Activated T-helper 17 cell treated with anti-CD3 and anti-CD28 coated beads, Interleukin-2, amount 50 U/mL, for 72 hours (primary cell): ENCODE measurements around the gene CDH13. TPM values are rescaled to one million over a fixed set of nuclear protein-coding genes. Genes with fewer than 3 reads are reported as not detected.

Source experiments
- ATAC-seq: fragments of 150-1000 bp; cut with Tn5 transposase; replicated peaks from 2 replicates; pipeline ENCODE4 v1.10.0; 2021; ENCODE audit warnings: mild to moderate bottlenecking, moderate library complexity
- H3K27ac Mint-ChIP-seq: one replicate; pipeline ENCODE4 v1.8.0; 2022; ENCODE audit warnings: mixed read lengths
- H3K27me3 Mint-ChIP-seq: one replicate; pipeline ENCODE4 v1.8.0; 2022; ENCODE audit warnings: mixed read lengths
- H3K36me3 Mint-ChIP-seq: one replicate; pipeline ENCODE4 v1.8.0; 2022; ENCODE audit warnings: low read depth, mild to moderate bottlenecking, mixed read lengths
- H3K4me1 Mint-ChIP-seq: one replicate; pipeline ENCODE4 v1.8.0; 2022; ENCODE audit warnings: mixed read lengths
- H3K4me3 Mint-ChIP-seq: one replicate; pipeline ENCODE4 v1.8.0; 2022; ENCODE audit warnings: mild to moderate bottlenecking, mixed read lengths
- H3K9me3 Mint-ChIP-seq: one replicate; pipeline ENCODE4 v1.8.0; 2022; ENCODE audit warnings: mixed read lengths
- total RNA-seq, 2 donors: library from RNA; stranded (reverse); gene quantifications; one replicate each; pipeline ENCODE4 v1.2.3, GENCODE V29; 2022

CDH13 gene
- not detected for total RNA-seq

DNA sequence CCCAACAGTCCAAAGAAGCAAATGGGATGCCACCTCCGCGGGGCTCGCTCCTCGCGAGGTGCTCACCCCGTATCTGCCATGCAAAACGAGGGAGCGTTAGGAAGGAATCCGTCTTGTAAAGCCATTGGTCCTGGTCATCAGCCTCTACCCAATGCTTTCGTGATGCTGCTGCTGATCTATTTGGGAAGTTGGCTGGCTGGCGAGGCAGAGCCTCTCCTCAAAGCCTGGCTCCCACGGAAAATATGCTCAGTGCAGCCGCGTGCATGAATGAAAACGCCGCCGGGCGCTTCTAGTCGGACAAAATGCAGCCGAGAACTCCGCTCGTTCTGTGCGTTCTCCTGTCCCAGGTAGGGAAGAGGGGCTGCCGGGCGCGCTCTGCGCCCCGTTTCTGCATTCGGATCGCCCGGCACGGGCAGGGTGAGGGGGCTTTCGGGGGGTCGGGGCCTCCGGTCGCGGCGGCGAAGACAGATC lies at the start of gene CDH13:
Gene CDH13, plus strand, starts transcription at position 179 of the 471 bp plus-strand sequence.
- no peaks in the 10 kb centered on the region for H3K9me3 Mint-ChIP-seq
- H3K27ac Mint-ChIP-seq = no peak within 1 kb of the TSS
- H3K4me3 Mint-ChIP-seq = peak within 1 kb of the TSS; percentile 46
- H3K4me1 Mint-ChIP-seq = no peaks in the 10 kb centered on the region
- no peaks in the 10 kb centered on the region for H3K36me3 Mint-ChIP-seq
- no peak for ATAC-seq
- H3K27me3 Mint-ChIP-seq = peaks cover 62% of the 10 kb centered on the region

DNA sequence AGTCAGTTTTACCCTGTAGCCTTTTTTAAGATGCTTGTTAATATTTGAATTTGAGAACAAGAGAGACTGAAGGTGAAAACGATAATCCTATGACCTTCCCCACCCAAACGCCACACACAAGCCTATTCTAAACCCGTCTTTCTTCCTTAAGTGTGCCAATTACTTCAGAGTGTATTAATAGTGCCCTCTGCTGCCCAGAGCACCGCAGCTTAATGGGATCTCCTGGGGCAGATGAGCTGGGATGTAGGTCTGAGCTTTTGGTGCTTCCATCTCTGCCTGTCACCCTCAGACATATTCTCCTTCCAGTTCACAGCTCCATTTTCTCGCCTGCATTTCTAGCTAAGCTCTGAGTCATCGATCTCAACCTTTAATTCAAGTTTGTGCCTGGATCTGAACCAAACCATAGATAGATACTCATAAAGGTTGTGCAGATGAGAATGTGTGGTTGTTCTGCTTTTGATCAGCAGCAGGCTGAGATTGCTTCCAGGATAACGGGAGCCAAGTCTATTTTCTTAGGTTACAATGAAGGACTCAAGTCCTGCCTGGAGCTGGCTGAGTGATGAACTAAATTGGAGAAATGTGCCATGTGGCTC lies 46.4 kb upstream of the CDH13 start:
- ATAC-seq = no peak
- Mint-ChIP-seq H3K36me3 (no peaks in the 10 kb centered on the region), H3K4me1 (no peaks in the 10 kb centered on the region), H3K27me3 (peaks cover 15% of the 10 kb centered on the region), H3K4me3 (no peak overlapping the region), H3K9me3 (no peaks in the 10 kb centered on the region), H3K27ac (no peak overlapping the region)

DNA sequence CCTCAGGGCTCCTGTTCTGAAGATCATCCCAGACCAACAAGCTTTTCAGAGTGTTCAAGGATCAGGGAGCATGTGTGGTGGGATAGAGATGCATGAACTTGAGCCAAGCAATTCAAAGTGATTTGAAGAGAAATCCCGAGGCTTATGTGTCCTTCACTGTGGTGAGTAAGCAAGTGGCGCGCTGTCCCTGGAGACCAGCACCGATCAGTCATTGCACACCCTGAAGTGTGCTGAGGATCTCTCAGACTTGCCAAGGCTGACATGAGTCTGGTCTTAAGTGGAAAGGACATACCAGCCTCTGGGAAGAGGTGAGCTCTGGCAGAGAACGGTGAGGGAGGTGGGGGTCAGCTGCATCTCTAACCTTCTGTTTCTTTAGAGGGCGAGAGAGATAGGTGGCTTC lies 43.8 kb upstream of the CDH13 start:
- ATAC-seq = no peak
- H3K27me3 Mint-ChIP-seq = peaks cover 8% of the 10 kb centered on the region
- H3K4me1 Mint-ChIP-seq = no peaks in the 10 kb centered on the region
- no peak overlapping the region for H3K27ac Mint-ChIP-seq
- H3K9me3 Mint-ChIP-seq = no peaks in the 10 kb centered on the region
- H3K4me3 Mint-ChIP-seq = no peak overlapping the region
- H3K36me3 Mint-ChIP-seq = no peaks in the 10 kb centered on the region

DNA sequence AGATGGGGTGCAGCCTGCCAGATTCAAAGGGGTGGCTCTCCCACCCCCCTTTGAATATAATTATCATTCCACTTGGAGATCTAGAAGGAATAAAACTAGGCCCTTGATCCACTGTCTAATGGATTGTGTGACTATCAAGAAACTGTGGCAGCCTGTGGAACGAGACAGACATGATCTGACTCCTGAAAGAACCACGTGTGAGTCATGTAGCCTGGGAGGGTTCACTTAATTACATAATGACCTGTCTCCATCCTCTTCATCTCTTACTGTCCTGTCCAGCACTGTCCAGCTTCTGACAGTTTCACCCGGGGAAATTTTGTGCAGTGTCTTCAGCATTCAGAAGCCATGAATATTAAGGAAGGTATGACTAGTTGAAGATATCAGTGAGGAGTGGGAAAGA lies 43.3 kb upstream of the CDH13 start:
- Mint-ChIP-seq H3K4me1 (no peaks in the 10 kb centered on the region), H3K9me3 (no peaks in the 10 kb centered on the region), H3K27me3 (peaks cover 7% of the 10 kb centered on the region), H3K36me3 (no peaks in the 10 kb centered on the region), H3K27ac (no peak overlapping the region), H3K4me3 (no peak overlapping the region)
- no peak for ATAC-seq

DNA sequence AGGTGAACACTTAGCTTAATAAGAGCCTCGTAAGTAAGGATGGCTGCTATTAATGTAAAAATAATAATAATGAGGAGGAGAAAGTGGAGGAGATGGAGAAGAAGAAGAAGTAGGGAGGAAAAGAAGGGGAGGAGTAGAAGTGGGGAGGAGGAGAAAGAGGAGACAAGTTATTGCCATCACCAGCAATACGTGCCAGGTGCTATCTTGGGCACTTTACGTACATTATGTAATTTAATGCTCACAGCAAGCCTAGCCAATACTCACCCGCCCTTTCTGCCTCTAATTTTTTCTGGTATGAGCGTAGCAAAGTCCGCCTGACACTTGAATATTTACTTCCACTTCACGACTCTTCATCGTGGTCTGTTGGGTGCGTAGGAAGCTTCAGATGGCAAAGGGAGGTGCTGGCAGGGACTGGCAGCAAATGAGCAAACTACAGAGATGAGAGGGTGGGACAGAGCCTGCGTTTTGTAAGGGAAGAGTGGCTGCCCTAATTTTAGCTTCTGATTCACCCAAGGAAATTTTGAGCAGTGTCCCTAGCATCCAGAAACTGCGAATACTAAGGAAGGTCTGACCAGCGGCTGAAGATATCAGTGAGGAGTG lies 42.1 kb upstream of the CDH13 start:
- H3K4me3 Mint-ChIP-seq = no peak overlapping the region
- H3K4me1 Mint-ChIP-seq = no peaks in the 10 kb centered on the region
- H3K27me3 Mint-ChIP-seq = peaks cover 7% of the 10 kb centered on the region
- no peaks in the 10 kb centered on the region for H3K9me3 Mint-ChIP-seq
- H3K36me3 Mint-ChIP-seq = no peaks in the 10 kb centered on the region
- no peak overlapping the region for H3K27ac Mint-ChIP-seq
- ATAC-seq = no peak

DNA sequence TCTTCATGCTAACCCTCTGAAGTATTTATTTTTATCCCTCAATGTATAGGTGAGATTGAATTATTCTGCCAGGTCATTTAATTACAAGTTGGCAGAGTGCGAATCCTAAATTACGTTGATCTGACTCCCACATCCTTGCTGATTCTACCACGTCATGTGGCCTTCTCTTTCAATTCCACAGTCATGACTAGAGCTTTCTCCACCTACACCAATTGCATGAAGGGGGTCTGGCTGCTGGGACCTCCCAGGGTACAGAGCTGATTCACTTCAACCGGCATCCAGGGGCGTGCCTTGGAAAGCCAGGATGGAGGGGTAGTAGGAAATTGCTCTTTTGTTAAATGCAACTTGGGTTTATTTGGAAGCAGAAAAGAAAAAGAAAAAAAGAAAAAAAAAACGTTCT lies 41.1 kb upstream of the CDH13 start:
- H3K36me3 Mint-ChIP-seq = no peaks in the 10 kb centered on the region
- no peak overlapping the region for H3K4me3 Mint-ChIP-seq
- no peak overlapping the region for H3K27ac Mint-ChIP-seq
- no peaks in the 10 kb centered on the region for H3K9me3 Mint-ChIP-seq
- H3K27me3 Mint-ChIP-seq = peaks cover 12% of the 10 kb centered on the region
- ATAC-seq = no peak
- H3K4me1 Mint-ChIP-seq = no peaks in the 10 kb centered on the region

DNA sequence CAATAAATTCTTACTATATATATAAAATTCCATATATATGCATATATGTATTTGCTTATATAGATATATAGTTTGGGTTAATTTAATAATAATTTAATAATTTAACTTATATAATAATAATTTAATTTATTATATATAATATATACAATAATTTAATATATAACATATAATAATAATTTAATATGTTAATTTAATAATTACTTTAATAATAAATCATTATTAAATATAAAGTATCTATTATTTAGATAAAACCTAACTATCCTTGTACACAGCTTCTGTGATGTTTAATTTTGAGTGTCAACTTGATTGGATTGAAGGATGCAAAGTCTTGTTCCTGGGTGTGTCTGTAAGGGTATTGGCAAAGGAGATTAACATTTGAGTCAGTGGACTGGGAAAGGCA lies 40.6 kb upstream of the CDH13 start:
- H3K4me1 Mint-ChIP-seq = no peaks in the 10 kb centered on the region
- no peaks in the 10 kb centered on the region for H3K36me3 Mint-ChIP-seq
- H3K9me3 Mint-ChIP-seq = no peaks in the 10 kb centered on the region
- no peak overlapping the region for H3K4me3 Mint-ChIP-seq
- no peak for ATAC-seq
- H3K27me3 Mint-ChIP-seq = peaks cover 14% of the 10 kb centered on the region
- H3K27ac Mint-ChIP-seq = no peak overlapping the region

DNA sequence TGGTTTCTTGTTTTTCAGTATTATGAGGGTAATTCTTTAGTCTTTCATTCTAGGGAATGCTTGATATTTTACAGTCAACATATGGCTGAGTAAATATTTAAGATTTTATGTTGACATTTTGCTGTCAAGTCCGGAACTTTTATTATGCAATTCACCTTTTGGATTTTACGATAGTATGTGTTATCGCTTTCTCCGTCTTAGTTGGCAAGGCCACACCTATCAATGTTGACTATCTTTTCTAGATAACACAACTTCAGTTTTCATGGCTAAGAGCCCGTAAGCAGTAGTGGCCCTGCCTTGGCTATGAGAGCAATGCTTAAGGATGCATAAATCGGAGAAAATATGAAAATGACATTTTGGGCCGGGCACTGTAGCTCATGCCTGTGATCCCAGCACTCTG lies 39.5 kb upstream of the CDH13 start:
- Mint-ChIP-seq H3K36me3 (no peaks in the 10 kb centered on the region), H3K27me3 (peaks cover 21% of the 10 kb centered on the region), H3K4me1 (no peaks in the 10 kb centered on the region), H3K4me3 (no peak overlapping the region), H3K9me3 (no peaks in the 10 kb centered on the region), H3K27ac (no peak overlapping the region)
- ATAC-seq = no peak

DNA sequence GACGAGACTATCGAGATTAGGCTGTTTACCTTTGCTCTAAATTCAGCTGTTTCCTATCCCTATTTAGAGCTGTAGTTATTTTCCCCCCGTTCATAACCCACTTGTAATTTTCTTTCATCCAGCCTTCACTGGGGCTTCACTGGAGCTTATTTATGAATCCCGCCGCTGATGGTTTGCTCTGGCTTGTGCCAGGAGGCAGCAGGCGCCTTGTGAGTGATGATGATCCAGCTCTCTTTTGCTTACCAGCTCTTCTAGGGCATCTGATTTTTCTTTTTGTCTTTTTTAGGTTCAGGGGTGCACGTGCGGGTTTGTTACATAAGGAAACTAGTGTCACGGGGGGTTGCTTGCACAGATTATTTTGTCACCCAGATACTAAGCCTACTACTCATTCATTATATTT lies 37.4 kb upstream of the CDH13 start:
- Mint-ChIP-seq H3K4me3 (no peak overlapping the region), H3K4me1 (no peaks in the 10 kb centered on the region)

DNA sequence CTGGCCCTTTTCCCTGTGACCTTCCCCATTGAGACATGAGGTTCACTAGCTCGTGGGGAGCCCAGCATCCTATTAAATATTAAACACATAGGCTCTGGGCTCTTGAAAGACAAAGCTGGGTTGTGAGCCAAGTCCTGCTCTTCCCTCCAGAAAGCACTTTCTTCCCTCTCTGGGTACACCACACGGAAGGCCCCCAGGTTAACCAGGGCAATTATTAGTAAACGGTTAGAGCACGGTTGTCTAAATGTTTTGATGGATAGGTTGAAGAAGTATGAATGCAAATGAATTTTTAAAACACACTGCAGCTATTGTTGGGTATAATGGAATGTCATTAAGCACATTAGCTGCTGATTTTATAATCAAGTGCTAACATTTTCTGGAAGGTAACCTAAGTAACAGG lies 32.7 kb upstream of the CDH13 start:
- ATAC-seq = no peak
- Mint-ChIP-seq H3K27ac (no peak overlapping the region), H3K4me3 (no peak overlapping the region), H3K9me3 (no peaks in the 10 kb centered on the region), H3K36me3 (no peaks in the 10 kb centered on the region), H3K4me1 (no peaks in the 10 kb centered on the region), H3K27me3 (peaks cover 41% of the 10 kb centered on the region)

More for the DNA sequence above, 37.4 kb upstream of the CDH13 start:
- H3K9me3 Mint-ChIP-seq = no peaks in the 10 kb centered on the region
- H3K27me3 Mint-ChIP-seq = peaks cover 25% of the 10 kb centered on the region
- ATAC-seq = no peak
- no peak overlapping the region for H3K27ac Mint-ChIP-seq
- H3K36me3 Mint-ChIP-seq = no peaks in the 10 kb centered on the region

DNA sequence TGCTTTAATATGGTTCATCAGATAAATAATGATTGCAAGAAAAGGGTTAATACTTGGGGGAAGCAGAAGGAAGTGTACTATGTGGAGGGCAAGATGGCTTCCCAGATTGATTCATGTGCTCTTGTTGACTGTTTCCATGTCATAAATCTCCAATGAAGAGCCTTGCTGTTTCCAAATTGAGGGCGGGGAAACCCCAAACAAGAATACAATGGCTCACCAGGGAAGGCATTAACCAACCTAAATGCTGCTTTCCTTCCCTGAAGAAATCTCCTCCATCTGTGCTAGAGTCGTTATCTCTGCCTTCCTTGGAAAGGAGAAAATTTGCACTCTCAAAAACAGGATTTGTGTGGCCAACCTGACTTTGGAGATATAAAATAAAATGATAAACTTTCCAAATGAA lies 28.0 kb upstream of the CDH13 start:
- no peak overlapping the region for H3K27ac Mint-ChIP-seq
- ATAC-seq = no peak
- H3K27me3 Mint-ChIP-seq = peaks cover 34% of the 10 kb centered on the region
- no peaks in the 10 kb centered on the region for H3K36me3 Mint-ChIP-seq
- no peak overlapping the region for H3K4me3 Mint-ChIP-seq
- H3K4me1 Mint-ChIP-seq = no peaks in the 10 kb centered on the region
- peaks cover 9% of the 10 kb centered on the region for H3K9me3 Mint-ChIP-seq

DNA sequence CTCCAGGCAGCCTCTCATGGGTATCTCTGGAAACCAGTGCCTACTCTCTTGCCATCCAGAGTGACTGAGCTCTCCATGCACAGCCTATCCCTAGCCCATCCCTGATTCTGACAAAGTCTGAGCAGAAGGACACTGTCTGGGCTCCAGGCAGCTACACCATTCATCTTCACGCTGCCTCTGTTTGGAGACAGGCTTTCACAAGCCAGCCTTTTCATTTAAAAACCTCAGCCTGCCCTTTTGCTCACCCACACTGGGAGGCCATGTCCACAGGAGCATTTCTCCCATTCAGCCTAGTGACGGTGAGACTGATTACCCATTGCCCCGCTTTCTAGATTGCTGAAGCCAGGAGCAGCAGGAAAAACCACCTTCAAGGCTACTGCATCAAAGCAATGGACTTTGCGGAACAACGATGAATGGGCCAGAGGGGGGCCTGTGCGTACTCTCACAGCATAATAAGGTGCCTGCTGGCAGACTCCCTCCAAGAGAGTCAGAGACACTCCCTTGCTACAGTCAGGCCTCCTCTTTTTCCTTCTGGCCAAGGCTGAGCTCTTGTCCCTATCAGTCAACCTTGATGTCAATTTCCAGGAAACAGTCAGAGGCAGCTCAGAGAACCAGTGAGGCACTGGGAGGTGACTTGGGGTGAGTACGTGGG lies 24.7 kb upstream of the CDH13 start:
- no peak overlapping the region for H3K4me3 Mint-ChIP-seq
- H3K9me3 Mint-ChIP-seq = peaks cover 9% of the 10 kb centered on the region
- no peaks in the 10 kb centered on the region for H3K36me3 Mint-ChIP-seq
- no peak overlapping the region for H3K27ac Mint-ChIP-seq
- peaks cover 27% of the 10 kb centered on the region for H3K27me3 Mint-ChIP-seq
- no peaks in the 10 kb centered on the region for H3K4me1 Mint-ChIP-seq
- ATAC-seq = no peak

DNA sequence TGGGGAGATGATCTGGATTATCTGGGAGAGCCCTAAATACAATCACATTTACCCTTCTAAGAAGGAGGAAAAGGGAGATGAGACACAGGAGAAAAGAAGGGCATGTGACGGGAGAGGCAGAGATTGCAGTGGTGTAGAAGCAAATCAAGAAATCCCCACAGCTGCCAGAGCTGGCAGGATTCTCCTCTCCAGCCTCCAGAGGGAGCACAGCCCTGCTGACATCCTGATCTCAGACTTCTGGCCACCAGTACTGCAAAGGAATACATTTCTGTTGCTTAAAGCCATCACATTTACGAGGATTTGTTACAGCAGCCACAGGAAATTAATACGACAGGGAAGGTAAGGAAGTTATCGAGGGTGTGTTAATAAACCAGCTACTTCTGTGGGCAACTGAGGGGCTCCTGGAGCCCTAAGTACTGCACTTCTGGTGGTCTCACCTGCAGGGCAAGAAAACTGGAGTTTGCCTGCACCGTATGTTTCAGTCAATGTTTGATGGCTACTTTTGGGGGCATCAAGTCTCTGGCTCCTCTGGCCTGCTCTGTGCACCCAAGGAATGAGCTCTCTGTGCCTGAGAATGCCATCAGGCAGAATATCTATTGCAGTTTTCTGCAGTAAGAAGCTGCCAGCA lies 22.9 kb upstream of the CDH13 start:
- Mint-ChIP-seq H3K4me1 (no peaks in the 10 kb centered on the region), H3K27me3 (peaks cover 22% of the 10 kb centered on the region), H3K9me3 (peaks cover 9% of the 10 kb centered on the region), H3K4me3 (no peak overlapping the region), H3K27ac (no peak overlapping the region), H3K36me3 (no peaks in the 10 kb centered on the region)
- ATAC-seq = no peak

DNA sequence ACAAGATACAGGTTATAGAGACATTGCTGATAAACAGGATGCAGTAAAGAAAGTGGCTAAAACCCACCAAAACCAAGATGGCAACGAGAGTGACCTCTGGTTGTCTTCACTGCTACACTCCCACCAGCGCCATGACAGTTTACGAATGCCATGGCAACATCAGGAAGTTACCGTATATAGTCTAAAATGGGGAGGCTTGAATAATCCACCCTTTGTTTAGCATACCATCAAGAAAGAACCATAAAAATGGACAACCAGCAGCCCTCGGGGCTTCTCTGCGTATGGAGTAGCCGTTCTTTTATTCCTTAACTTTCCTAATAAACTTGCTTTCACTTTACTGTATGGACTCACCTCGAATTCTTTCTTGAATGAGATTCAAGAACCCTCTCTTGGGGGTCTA lies 21.7 kb upstream of the CDH13 start:
- no peak for ATAC-seq
- H3K9me3 Mint-ChIP-seq = peaks cover 4% of the 10 kb centered on the region
- no peaks in the 10 kb centered on the region for H3K36me3 Mint-ChIP-seq
- no peaks in the 10 kb centered on the region for H3K4me1 Mint-ChIP-seq
- H3K27me3 Mint-ChIP-seq = peaks cover 20% of the 10 kb centered on the region
- H3K27ac Mint-ChIP-seq = no peak overlapping the region
- H3K4me3 Mint-ChIP-seq = no peak overlapping the region
